ENCODE measurements around the gene RFT1.

RFT1 gene

DNA sequence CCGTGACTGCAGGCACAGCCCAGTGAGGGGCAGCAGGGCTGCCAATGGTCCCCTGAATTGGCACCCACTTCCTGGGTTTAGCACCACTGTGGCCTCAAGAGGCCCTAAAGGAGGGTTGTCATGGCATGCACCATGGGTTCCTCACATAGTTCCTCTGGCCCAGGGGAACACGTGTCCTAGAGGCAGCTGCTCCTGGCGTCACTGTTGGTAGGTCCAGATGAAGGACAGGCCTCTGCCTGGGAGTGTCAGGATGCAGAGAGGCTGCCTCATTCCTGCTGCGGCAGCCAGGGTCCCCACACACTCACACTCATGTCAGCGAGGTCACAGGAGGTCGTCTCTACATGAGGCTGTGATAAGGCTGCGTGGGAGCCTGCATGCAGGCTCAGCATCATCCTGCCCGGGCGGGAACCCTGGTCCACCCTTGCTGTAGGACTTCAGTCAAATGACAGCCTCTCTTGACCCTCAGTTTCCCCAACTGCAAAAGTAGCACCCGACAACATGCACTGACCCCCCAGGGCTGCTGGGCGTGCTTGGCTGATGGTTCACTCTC lies 58.3 kb downstream of the RFT1 start:
- Histone ChIP-seq H3K9ac (ENCODE audit: low read length) (peak overlapping the region; percentile 64; the same call in 1 of the 2 replicates), H3K27me3 (replicated peaks; ENCODE audit: insufficient read depth, low read length) (no peaks in the 10 kb centered on the region), H2AFZ (ENCODE audit: low read length) (peak overlapping the region; percentile 98), H4K20me1 (ENCODE audit: insufficient read depth, low read length) (no peaks in the 10 kb centered on the region), H3K9me2 (replicated peaks; ENCODE audit: insufficient read depth, low read length) (no peaks in the 10 kb centered on the region), H3K4me3 (ENCODE audit: low read length) (peak overlapping the region; percentile 81), H3K79me2 (ENCODE audit: low read length) (no peaks in the 10 kb centered on the region), H3K9me3 (replicated peaks; ENCODE audit: insufficient read depth, low read length) (no peaks in the 10 kb centered on the region), H3K4me1 (ENCODE audit: low read length) (peaks cover 5% of the 10 kb centered on the region; the same call in 1 of the 2 replicates), H3K36me3 (replicated peaks; ENCODE audit: insufficient read depth, low read length) (no peaks in the 10 kb centered on the region), H3F3A (ENCODE audit: insufficient read depth, low read length) (no peaks in the 10 kb centered on the region), H3K4me2 (ENCODE audit: low read depth, low read length) (peak overlapping the region; percentile 99), H3K27ac (ENCODE audit: low read length) (no peak overlapping the region)
- DNase-seq, result no peak
- TF ChIP-seq, protein P1, sequence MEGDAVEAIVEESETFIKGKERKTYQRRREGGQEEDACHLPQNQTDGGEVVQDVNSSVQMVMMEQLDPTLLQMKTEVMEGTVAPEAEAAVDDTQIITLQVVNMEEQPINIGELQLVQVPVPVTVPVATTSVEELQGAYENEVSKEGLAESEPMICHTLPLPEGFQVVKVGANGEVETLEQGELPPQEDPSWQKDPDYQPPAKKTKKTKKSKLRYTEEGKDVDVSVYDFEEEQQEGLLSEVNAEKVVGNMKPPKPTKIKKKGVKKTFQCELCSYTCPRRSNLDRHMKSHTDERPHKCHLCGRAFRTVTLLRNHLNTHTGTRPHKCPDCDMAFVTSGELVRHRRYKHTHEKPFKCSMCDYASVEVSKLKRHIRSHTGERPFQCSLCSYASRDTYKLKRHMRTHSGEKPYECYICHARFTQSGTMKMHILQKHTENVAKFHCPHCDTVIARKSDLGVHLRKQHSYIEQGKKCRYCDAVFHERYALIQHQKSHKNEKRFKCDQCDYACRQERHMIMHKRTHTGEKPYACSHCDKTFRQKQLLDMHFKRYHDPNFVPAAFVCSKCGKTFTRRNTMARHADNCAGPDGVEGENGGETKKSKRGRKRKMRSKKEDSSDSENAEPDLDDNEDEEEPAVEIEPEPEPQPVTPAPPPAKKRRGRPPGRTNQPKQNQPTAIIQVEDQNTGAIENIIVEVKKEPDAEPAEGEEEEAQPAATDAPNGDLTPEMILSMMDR (IDR thresholded peaks at IDR 0.05; ENCODE audit: low read length), result no peak
- TF ChIP-seq EZH2 (optimal IDR thresholded peaks at IDR 0.05; ENCODE audit: low read depth, low read length) (no peak), EZH2phosphoT487 (IDR thresholded peaks at IDR 0.05; ENCODE audit: low read length) (no peak)

DNA sequence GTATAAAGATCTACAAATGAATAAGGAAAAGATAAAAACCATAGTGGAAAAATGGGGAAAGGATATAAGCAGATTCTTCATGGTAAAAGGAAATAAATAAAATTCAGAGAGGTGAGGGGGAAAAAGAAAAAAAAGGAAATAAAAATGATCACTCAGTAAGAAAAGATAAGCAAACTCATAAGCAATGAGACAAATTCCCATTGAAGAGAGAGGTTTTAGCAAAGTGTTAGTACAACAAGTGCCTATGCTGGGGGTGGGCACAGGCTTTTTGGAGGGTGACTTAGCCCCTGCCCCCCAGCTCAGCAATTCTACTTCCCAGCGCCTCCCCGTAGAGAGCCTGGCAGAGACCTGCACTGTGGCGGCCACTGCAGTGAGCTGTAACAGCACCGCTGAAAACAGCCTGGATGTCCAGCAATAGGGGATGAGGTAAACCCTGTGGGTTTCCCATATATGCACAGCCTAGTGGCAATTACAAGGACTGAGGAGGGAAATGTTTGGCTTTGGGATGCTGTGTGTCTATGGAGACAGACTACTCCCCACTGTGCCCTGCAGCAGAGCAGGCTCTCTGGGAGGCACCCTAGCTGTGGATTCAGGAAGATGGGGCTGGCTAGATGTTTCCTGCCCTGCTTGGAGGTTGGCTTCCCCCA lies 60.7 kb downstream of the RFT1 start:
- no peaks in the 10 kb centered on the region for H3K9me3 ChIP-seq (replicated peaks; ENCODE audit: insufficient read depth, low read length)
- no peak for DNase-seq
- H3K36me3 ChIP-seq (replicated peaks; ENCODE audit: insufficient read depth, low read length), result no peaks in the 10 kb centered on the region
- TF ChIP-seq EZH2phosphoT487 (IDR thresholded peaks at IDR 0.05; ENCODE audit: low read length), result no peak
- H3K9me2 ChIP-seq (replicated peaks; ENCODE audit: insufficient read depth, low read length), result no peaks in the 10 kb centered on the region
- no peaks in the 10 kb centered on the region for H4K20me1 ChIP-seq (ENCODE audit: insufficient read depth, low read length)
- no peak overlapping the region for H3K9ac ChIP-seq (ENCODE audit: low read length)
- peaks cover 5% of the 10 kb centered on the region; the same call in 1 of the 2 replicates for H3K4me1 ChIP-seq (ENCODE audit: low read length)
- H2AFZ ChIP-seq (ENCODE audit: low read length), result no peak overlapping the region
- no peaks in the 10 kb centered on the region for H3K79me2 ChIP-seq (ENCODE audit: low read length)
- H3K4me3 ChIP-seq (ENCODE audit: low read length), result no peak overlapping the region
- no peaks in the 10 kb centered on the region for H3F3A ChIP-seq (ENCODE audit: insufficient read depth, low read length)
- H3K27me3 ChIP-seq (replicated peaks; ENCODE audit: insufficient read depth, low read length), result no peaks in the 10 kb centered on the region
- H3K4me2 ChIP-seq (ENCODE audit: low read depth, low read length), result no peak overlapping the region
- no peak overlapping the region for H3K27ac ChIP-seq (ENCODE audit: low read length)

DNA sequence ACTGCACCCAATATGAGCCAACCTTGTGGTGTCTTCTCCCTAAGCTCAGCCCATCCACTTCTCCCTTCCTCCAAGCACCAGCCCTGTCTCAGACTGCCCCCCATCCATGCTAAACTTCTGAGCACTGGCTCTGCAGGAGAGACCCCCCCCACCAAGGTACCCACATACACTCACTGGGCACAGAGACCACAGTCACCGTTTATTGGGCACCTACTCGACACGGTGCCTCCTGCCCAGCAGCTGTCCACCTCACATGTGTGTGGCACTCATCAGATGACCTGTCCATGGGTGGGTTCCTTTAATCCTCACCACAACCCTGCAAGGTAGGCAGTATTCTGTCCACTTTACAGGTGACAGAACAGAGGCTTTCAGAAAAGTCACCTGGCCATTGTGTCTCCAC lies 62.1 kb downstream of the RFT1 start:
- H4K20me1 ChIP-seq (ENCODE audit: insufficient read depth, low read length), result no peaks in the 10 kb centered on the region
- H3K9ac ChIP-seq (ENCODE audit: low read length), result no peak overlapping the region
- H3K79me2 ChIP-seq (ENCODE audit: low read length), result no peaks in the 10 kb centered on the region
- peaks cover 5% of the 10 kb centered on the region; the same call in 1 of the 2 replicates for H3K4me1 ChIP-seq (ENCODE audit: low read length)
- TF ChIP-seq EZH2 (optimal IDR thresholded peaks at IDR 0.05; ENCODE audit: low read depth, low read length) (no peak), EZH2phosphoT487 (IDR thresholded peaks at IDR 0.05; ENCODE audit: low read length) (no peak)
- TF ChIP-seq, protein P1 (IDR thresholded peaks at IDR 0.05; ENCODE audit: low read length), result no peak
- no peak overlapping the region for H3K4me3 ChIP-seq (ENCODE audit: low read length)
- H3K27ac ChIP-seq (ENCODE audit: low read length), result no peak overlapping the region
- no peaks in the 10 kb centered on the region for H3K9me2 ChIP-seq (replicated peaks; ENCODE audit: insufficient read depth, low read length)
- H3K9me3 ChIP-seq (replicated peaks; ENCODE audit: insufficient read depth, low read length), result no peaks in the 10 kb centered on the region
- no peaks in the 10 kb centered on the region for H3K36me3 ChIP-seq (replicated peaks; ENCODE audit: insufficient read depth, low read length)
- DNase-seq, result no peak
- H3F3A ChIP-seq (ENCODE audit: insufficient read depth, low read length), result no peaks in the 10 kb centered on the region
- no peak overlapping the region for H3K4me2 ChIP-seq (ENCODE audit: low read depth, low read length)
- no peak overlapping the region for H2AFZ ChIP-seq (ENCODE audit: low read length)
- H3K27me3 ChIP-seq (replicated peaks; ENCODE audit: insufficient read depth, low read length), result no peaks in the 10 kb centered on the region

DNA sequence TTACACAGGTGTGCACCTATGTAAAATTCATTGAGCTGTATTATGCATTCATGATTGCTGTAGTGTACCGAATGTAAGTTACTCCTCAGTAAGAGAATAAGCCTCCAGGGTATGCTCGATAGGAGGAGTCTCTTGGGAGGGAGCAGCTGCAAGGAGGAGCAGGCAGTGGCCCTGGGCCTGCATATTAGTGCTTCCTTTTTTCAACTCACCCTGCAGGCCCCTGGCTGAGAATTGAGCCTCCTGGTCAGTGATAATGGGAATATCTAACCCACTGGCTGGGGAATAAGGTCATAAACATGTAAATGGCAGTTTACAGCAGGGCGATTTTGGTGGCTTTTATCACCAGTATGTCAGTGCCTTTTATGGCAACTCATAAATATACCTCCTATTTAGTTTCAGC lies 62.7 kb downstream of the RFT1 start:
- H3K9me3 ChIP-seq (replicated peaks; ENCODE audit: insufficient read depth, low read length), result no peaks in the 10 kb centered on the region
- H4K20me1 ChIP-seq (ENCODE audit: insufficient read depth, low read length), result no peaks in the 10 kb centered on the region
- H3K4me2 ChIP-seq (ENCODE audit: low read depth, low read length), result no peak overlapping the region
- no peaks in the 10 kb centered on the region for H3K79me2 ChIP-seq (ENCODE audit: low read length)
- H3K9me2 ChIP-seq (replicated peaks; ENCODE audit: insufficient read depth, low read length), result no peaks in the 10 kb centered on the region
- no peak overlapping the region for H3K27ac ChIP-seq (ENCODE audit: low read length)
- peaks cover 5% of the 10 kb centered on the region; the same call in 1 of the 2 replicates for H3K4me1 ChIP-seq (ENCODE audit: low read length)
- DNase-seq, result no peak
- TF ChIP-seq EZH2 (optimal IDR thresholded peaks at IDR 0.05; ENCODE audit: low read depth, low read length), result no peak
- no peak for TF ChIP-seq EZH2phosphoT487 (IDR thresholded peaks at IDR 0.05; ENCODE audit: low read length)
- TF ChIP-seq, protein P1 (IDR thresholded peaks at IDR 0.05; ENCODE audit: low read length), result no peak
- no peaks in the 10 kb centered on the region for H3K27me3 ChIP-seq (replicated peaks; ENCODE audit: insufficient read depth, low read length)
- no peaks in the 10 kb centered on the region for H3F3A ChIP-seq (ENCODE audit: insufficient read depth, low read length)
- H3K9ac ChIP-seq (ENCODE audit: low read length), result no peak overlapping the region
- no peak overlapping the region for H3K4me3 ChIP-seq (ENCODE audit: low read length)
- no peak overlapping the region for H2AFZ ChIP-seq (ENCODE audit: low read length)
- no peaks in the 10 kb centered on the region for H3K36me3 ChIP-seq (replicated peaks; ENCODE audit: insufficient read depth, low read length)
